NCI-H1436 treated with DMSO at 0.1 percent for 48 hours (cell line): Measurements from ENCODE around the gene CD300LB.
"Not testable (repeated sequence)": the region's sequence is repeated elsewhere in the genome, so short reads cannot be mapped to it uniquely, and the experiment has no call there.

Experiments
- DNase-seq: peaks from one replicate; lab custom pipeline; 2025; lab: John Stamatoyannopoulos, UW

The CD300LB gene

DNA sequence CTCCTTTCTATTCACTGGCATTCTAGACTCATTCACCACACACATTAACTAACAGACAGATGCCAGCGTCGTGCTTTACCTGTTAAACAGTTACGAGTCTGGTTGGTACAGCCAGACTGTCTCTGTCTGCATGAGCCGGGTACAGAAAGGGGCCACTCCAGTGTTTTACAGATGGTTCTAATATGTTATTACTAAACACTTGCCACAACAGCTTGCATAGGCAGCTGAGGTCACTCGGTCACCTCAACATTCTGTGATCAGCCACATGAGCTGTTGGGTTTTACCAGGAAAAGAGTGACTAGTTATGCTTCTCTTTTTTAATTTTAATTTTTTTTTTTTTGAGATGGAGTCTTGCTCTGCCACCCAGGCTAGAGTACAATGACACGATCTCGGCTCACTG is 39.6 kb downstream of the CD300LB start:
- DNase-seq, result no peak

DNA sequence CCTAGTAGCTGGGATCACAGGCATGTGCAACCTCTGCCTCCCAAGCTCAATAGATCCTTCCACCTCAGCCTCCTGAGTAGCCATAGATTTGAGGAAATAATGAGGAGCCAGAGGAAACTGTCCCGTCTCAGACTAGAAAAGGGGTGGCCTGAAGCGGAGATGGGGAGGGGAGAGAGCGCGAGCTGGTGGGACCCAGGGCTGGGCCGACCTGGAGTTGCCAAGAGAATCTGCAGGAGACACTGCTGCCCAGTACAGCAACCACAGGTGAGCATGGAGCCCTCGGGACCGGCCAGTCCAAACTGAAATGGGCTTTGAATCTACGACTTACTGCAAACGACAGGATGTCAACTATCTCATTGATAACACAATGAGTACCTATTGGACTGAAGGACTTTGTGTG is 40.6 kb downstream of the CD300LB start:
- no peak for DNase-seq

DNA sequence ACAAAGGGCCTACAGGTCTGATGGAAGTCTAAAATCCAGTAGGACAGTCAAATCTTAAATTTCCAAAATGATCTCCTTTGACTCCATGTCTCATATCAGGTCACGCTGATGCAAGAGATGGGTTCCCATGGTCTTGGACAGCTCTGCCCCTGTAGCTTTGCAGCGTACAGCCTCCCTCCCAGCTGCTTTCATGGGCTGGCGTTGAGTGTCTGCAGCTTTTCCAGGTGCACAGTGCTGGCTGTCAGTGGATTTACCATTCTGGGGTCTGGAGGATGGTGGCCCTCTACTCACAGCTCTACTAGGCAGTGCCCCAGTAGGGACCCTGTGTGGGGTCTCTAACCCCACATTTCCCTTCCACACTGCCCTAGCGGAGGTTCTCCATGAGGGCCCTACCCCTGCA is 43.0 kb downstream of the CD300LB start:
- DNase-seq, result not testable (repeated sequence)

DNA sequence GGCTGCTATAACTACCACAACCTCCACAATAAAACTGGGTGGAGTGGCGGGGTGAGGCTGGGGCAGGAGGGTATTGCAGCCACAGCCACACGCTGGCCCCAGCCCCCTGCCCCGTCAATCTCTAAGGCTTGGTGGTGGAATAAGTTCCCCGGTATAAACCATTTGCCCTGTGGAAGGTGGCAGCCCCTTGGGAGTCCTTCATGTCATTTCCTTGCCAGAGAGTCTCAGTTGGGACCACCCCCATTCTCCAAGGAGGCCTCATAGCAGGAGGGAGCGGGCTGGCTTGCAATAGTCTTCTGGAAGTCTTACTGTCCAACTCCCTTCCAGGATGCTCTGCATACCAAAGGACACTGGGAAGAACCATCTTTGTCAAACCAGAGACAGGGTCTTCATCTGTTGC is 45.4 kb downstream of the CD300LB start:
- DNase-seq, result no peak

- DNase-seq, result no peak
Observed at GRCh38 chr17:74485022-74485743, 46.1 kb downstream of the CD300LB start.

DNA sequence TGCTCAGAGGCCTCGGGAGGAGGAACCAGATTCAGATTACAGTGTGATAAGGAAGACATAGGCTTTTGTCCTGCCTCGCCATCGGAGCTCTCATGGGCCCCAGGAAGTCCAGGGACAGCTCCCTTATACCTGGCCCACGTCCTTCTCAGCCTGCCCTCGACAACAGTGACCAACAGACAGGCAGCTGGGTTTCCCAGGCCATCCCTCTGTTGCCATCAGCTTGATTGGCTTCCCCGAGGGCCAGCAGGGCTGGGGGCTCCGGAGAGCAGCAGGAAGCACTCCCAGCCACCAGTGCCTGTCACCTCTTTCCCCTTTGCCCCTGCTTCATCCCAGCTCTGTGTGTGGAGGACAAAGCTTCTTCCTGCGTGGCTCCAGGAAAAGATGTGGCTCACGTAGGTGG is 47.2 kb downstream of the CD300LB start:
- no peak for DNase-seq

DNA sequence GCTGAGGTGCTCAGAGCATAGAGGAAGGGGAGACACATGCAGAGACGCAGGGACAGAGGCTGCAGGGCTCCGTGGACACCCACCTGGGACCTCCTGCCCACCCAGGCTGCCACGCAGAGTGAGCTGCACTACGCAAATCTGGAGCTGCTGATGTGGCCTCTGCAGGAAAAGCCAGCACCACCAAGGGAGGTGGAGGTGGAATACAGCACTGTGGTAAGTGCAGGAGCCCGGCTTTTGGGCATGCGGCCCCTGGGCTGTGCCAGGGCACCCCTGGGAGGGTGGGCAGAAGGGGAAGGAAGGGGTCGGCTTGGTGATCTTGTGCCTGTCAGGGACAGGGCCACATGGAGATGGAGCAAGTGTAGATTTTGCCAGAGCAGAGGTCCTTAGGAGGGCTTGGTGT is 49.7 kb downstream of the CD300LB start:
- DNase-seq, result no peak

DNA sequence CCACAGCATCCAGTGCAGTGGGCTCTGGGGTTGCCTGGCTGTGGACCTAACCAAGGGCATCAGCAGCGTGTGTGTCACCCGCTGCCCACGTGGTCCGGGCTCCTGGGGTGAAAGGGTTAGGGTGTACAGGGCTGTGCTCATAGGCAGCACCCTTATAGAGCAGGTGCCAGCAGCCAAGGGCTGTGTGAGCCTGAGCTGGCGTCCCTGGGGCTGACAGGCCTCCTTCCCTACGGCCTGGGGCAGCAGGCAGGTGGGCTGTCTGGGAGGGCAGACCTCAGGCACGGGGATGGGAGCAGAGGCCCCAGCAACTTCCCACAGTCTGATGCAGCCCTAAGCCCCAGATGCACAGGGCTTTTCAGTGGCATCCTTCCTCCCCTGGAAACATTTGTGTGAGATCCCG is 51.0 kb downstream of the CD300LB start:
- DNase-seq, result no peak

DNA sequence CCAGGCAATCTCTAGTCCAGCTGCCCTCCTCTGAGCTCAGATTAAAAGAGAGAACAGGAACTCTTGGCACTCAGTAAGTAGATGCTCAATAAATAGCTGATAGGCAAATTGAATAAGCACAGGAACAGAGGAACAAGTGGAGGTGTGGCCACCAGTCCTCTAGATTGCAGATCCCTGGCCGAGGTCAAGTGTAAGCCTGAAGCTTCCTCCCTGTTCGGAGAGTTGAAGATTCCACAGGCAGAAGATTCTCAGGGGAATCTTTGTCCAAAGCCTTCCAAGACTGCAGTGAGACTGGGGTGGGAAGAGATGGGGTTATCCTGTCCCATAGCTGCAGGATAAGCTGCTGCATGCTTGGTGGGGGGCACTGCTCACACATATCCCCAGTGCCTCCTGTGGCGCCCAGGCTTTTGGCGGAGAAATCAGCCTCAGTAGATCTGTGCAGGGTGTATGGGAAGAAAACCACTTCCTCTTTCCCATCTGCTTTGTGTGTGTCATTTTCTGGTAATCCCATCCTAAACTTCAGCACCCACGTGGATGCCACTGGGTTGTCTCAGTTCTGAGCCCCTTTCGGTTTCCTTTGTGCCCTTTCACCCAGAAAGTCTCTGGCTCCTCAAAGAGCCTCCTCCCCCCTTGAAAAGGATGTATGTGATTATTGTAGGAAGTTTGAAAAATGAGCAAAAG is 52.7 kb downstream of the CD300LB start:
- DNase-seq, result no peak

- no peak for DNase-seq
Observed at GRCh38 chr17:74477411-74477810, 53.9 kb downstream of the CD300LB start.

- no peak for DNase-seq
Observed at GRCh38 chr17:74475189-74475588, 56.1 kb downstream of the CD300LB start.

GRCh38 chr17:74474043-74474792 is 57.1 kb downstream of the CD300LB start:
- no peak for DNase-seq

DNA sequence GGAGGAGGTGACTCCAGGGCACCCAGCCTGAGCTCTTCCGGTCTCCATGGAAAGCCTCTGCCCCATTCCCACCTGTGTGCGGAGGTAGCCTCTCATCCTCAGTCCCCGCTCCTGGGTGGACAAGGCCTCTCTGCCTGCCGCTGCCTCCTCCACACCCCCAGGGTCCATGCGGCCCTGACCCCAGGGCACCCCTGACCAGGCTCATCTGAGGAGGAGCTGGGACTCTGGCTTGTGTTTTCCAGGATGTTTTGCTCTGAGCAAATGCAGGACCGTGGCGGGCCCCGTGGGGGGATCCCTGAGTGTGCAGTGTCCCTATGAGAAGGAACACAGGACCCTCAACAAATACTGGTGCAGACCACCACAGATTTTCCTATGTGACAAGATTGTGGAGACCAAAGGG is 58.0 kb downstream of the CD300LB start:
- DNase-seq, result no peak

GRCh38 chr17:74472890-74473289 is 58.4 kb downstream of the CD300LB start:
- DNase-seq, result no peak

GRCh38 chr17:74471341-74471740 is 59.9 kb downstream of the CD300LB start:
- no peak for DNase-seq
